Stimulated activated CD4-positive, alpha-beta T cell treated with anti-CD3 and anti-CD28 coated beads, Interleukin-12 subunit alpha, Interleukin-12 subunit beta, amount 100 ng/mL, for 4 hours (primary cell): ENCODE results near the gene LRIT1.

ENCODE experiments used
- DNase-seq: peaks from one replicate; pipeline ENCODE4 v3.0.0-alpha.2; 2020

The LRIT1 gene

GRCh38 chr10:84214046-84214572 is 27.2 kb downstream of the LRIT1 start:
- DNase-seq, result no peak

DNA sequence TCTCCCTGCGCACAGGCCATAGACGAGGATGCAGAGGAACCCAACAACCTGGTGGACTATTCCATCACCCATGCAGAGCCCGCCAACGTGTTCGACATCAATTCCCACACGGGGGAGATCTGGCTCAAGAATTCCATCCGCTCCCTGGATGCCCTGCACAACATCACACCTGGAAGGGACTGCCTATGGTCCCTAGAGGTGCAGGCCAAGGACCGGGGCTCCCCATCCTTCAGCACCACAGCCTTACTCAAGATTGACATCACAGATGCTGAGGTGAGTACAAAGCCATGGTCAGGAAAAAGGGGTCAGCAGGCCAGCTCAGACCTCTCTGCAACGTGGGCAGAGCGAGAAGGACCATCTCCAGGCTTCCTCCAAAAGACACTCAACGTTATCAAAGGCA is 28.3 kb downstream of the LRIT1 start:
- DNase-seq, result no peak

DNA sequence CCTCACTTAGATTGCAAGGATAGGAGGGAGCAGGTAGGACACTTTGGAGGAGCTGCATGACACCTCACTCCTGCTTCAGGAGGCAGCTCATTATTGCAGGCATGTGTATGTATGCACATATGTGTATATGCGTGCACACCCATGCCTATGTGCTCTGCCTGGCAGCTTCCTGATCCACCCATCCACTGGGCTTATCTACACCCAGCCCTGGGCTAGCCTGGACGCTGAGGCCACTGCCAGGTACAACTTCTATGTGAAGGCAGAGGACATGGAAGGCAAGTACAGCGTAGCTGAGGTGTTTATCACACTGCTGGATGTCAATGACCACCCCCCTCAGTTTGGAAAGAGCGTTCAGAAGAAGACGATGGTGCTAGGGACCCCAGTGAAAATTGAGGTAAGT is 29.3 kb downstream of the LRIT1 start:
- DNase-seq, result no peak

DNA sequence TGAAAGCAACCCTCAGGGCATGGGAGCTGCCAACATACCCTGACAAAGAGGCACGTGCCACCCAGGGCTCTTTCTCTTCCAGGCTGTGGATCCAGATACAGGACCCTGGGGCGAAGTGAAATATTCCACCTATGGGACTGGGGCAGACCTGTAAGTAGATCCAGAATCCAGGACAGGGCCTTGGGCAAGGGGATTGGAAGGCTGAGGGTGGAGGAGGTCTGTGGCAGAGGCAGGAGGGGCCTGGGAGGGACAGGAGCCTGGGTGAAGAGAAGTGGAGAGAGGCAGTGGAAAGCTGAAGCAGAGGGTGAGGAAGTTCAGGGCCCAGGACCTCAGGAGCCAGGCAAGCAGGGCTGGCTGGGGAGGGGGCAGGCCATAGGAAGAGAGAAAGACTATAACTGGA is 29.8 kb downstream of the LRIT1 start:
- no peak for DNase-seq

- no peak for DNase-seq
These were observed 33.3 kb downstream of the LRIT1 start for GRCh38 chr10:84208023-84208422.

GRCh38 chr10:84205853-84206525 is 35.4 kb downstream of the LRIT1 start:
- DNase-seq, result no peak

DNA sequence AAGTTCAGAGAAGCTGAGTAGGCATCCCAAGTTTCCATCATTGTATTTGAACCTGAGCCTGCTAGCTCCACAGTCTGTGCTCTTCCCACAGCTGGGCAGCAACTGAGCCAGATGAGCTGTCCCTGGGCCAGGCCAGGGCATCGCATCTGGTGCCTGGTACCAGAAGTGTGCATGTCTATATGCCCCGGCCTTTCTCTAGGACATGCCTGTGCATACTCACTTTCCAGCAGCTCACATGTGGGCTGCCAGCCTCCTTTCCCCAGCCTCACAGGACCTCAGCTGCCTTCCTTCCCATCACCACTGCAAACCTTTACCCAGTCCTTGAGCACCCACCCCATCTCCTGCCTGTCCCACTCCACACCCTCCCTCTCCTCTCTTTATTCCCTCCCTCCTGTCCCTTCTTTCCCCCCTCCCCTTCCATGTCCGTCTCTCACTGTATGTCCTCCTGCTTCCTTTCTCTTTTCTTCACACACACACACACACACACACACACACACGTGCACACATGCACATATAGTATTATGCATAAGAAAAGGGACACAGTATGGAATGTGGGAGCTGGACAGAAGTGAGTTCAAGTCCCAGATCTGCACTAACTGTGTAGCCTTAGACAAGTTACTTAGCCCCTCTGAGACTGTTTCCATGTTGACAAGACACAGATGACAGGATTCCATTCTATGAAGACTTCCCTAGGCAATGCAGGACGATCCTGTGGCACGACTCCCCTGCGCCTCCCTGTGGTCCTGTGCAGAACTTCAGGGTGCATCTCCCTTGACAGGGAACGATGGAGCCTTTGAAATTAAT is 36.1 kb downstream of the LRIT1 start:
- peak; percentile 51 for DNase-seq

DNA sequence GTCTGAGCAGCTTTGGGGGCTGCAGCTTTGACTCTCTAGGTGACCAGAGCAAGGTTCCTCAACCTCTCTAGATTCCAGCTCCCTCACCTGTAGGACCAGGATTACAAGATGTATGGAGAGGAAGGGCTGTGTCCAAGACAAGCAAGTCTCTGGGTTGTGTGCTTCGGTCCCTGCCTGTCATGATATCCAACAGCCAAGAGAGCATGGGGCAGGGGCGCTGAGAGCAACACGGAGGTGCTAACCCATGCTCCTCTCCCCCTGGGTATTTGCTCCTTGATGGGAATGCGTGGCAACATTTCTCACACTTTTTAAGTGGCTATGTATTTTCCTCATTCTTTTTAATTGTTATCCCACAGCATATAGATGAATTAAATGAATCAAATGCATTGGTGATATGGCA is 36.7 kb downstream of the LRIT1 start:
- DNase-seq, result no peak

DNA sequence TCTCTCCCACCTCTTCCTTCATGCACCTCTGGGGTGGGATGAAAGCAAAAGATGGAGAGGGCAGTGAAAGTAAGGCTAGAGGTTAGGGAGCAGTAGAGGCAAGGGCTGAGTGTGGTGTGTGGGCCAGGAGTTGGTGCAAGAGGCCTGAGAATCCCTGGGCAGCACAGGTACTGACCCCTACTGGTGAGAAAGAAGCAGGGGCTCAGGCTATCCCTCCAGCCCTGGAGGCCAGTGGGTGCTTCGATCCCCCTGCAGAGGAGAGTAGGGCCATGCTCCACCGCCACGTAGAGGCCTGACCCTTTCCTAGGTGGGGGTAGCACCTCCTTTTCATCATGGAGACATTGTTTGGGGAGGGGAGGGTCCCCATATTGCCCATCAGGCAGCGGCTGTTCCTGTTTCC is 37.2 kb downstream of the LRIT1 start:
- no peak for DNase-seq

GRCh38 chr10:84202349-84202748 is 39.0 kb downstream of the LRIT1 start:
- DNase-seq, result no peak

GRCh38 chr10:84201682-84202081 is 39.7 kb downstream of the LRIT1 start:
- no peak for DNase-seq

- DNase-seq, result no peak
These were observed 40.1 kb downstream of the LRIT1 start for GRCh38 chr10:84201244-84201606.

DNA sequence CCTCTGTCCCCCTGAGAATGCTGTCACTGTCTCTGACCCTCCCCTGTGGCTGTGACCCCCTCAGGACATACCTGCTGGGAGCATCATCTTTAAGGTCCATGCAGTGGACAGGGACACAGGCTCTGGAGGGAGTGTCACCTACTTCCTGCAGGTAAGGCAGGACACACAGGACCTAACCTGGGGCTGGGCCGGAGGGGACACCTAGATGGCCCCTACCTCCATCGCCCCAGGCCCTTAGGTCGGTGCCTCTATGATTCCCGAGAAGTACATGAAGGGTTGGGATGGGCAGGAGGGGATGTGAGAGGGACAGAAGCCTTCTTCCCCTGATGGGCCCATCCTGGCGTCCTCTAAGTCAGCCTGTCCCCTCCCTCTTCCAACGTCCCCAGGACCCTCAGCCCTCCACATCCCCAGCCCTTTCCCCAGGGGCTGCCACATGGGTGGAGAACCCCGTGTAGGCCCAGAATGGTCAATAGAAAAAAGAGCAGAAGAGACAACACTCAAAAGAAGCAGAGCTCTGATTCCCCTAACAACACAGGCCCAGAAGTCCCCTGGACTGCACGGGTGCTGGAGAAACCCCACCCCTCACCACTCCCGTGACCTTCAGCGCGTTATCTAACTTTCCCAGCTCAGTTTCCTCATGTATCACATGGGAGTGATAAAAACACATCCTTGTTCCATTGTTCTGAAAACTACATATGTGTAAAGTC is 40.7 kb downstream of the LRIT1 start:
- DNase-seq, result no peak

- no peak for DNase-seq
These were observed 43.0 kb downstream of the LRIT1 start for GRCh38 chr10:84198206-84198915.

- no peak for DNase-seq
These were observed 43.7 kb downstream of the LRIT1 start for GRCh38 chr10:84197643-84198042.

DNA sequence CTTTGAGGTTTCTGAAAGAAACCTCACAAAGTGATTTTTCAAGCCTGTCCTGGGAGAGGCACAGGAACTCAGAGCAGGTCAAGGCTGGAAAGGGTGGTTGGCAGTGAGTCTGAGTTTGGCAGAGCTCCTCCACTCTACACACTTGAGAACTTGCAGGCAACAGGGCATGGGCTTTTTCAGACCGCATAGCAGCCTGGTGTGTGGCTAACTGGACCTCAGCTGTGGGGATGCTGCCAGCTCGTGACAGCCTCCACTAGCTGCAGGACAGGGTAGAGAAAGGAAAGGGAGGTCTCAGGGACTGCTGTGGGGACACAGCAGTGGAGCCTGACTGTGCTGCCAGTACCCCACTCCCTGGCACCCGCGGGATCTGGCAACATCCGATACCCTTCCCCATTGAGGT is 44.4 kb downstream of the LRIT1 start:
- no peak for DNase-seq

- no peak for DNase-seq
These were observed 45.3 kb downstream of the LRIT1 start for GRCh38 chr10:84196083-84196482.

- DNase-seq, result no peak
These were observed 46.1 kb downstream of the LRIT1 start for GRCh38 chr10:84195044-84195830.

- DNase-seq, result peak; percentile 41
These were observed 46.8 kb downstream of the LRIT1 start, which contains the start of gene CDHR1 for GRCh38 chr10:84194424-84195043. Gene CDHR1 (plus strand): TSS chr10:84194537. CDS start chr10:84194761, 224 bp downstream.

GRCh38 chr10:84193846-84194423 is 47.4 kb downstream of the LRIT1 start:
- no peak for DNase-seq

GRCh38 chr10:84193327-84193726 is 48.0 kb downstream of the LRIT1 start:
- DNase-seq, result no peak
